OCI-LY3 (cell line): ENCODE results near the gene ADAMTS15.

Experiments used
- EZH2phosphoT487 ChIP-seq: fragments of 200-600 bp; shearing (Covaris generic); IDR thresholded peaks from 2 replicates; pipeline ENCODE4 v1.6.1; 2018; ENCODE audit warnings: antibody characterized with exemption, mixed run types, low read depth
- TF ChIP-seq, protein P1 (sequence below): fragments of 200-600, 300-600 bp; sonication (generic); IDR thresholded peaks from 2 replicates; pipeline ENCODE4 v1.5.1; 2014; ENCODE audit warnings: antibody characterized with exemption, low read length, low read depth

DNA sequence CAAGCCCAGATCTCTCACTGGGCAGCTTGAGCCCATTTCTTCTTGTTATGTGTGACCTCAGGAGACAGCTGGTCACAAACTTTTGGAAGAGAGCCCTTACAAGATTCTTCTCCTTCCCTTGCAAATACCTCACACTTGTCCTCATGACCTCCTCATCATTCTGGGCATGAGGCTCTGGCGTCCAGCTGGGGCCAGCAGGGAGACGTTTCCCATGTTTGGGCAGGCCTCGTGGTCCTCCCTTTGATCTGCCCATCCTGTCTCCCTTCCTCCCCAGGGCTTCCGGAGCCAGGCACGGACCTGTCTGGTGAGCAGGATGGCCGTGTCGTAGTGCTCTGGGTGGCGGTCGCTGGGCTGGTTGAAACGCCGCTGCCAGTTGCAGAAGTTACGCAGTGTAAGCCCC is 29.7 kb upstream of the ADAMTS15 start:
- TF ChIP-seq, protein P1, sequence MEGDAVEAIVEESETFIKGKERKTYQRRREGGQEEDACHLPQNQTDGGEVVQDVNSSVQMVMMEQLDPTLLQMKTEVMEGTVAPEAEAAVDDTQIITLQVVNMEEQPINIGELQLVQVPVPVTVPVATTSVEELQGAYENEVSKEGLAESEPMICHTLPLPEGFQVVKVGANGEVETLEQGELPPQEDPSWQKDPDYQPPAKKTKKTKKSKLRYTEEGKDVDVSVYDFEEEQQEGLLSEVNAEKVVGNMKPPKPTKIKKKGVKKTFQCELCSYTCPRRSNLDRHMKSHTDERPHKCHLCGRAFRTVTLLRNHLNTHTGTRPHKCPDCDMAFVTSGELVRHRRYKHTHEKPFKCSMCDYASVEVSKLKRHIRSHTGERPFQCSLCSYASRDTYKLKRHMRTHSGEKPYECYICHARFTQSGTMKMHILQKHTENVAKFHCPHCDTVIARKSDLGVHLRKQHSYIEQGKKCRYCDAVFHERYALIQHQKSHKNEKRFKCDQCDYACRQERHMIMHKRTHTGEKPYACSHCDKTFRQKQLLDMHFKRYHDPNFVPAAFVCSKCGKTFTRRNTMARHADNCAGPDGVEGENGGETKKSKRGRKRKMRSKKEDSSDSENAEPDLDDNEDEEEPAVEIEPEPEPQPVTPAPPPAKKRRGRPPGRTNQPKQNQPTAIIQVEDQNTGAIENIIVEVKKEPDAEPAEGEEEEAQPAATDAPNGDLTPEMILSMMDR, result no peak
- no peak for TF ChIP-seq EZH2phosphoT487
